ENCODE results near the gene MUCL3. TPM values are rescaled to one million over a fixed set of nuclear protein-coding genes. Genes with fewer than 3 reads are reported as not detected.

The MUCL3 gene
- total RNA-seq, 1 experiment from 2014 or later: not detected

DNA sequence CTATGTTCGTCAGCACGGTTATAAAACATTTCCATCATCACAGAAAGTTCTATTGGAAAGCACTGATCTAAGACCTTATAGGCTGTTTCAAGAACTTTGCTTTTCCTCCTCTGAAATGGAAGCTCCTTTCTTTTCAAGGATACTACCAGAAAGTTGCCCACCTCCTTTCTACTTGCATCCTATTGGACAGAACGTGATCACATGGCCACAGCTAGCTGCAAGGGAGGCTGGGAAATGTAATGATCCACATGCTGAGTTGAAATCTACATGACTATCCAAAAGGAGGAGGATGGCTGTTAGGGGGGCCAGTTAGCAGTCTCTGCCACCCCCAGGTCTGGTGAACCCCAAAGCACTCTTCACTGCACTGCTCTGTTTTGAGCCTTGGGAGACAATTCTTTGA is 12.1 kb upstream of the MUCL3 start:
- BruUV-seq (replicated peaks): no TSS peak
- H3K27ac ChIP-seq (ENCODE audit: low read depth, low read length, poor library complexity, severe bottlenecking): no peak overlapping the region
- no peaks in the 10 kb centered on the region for H3K27me3 ChIP-seq (replicated peaks; ENCODE audit: insufficient read depth, low read depth, low read length, poor library complexity)
- no peaks in the 10 kb centered on the region for H3K4me1 ChIP-seq (ENCODE audit: insufficient read depth, low read length, poor library complexity, severe bottlenecking)
- intact Hi-C loops (cut with micrococcal nuclease; ENCODE audit: unreplicated experiment): no loop called here
- POLR2A ChIA-PET (ENCODE audit: low non-redundant PET): no interaction called here
- H3K36me3 ChIP-seq (ENCODE audit: insufficient read depth, low read length, poor library complexity, severe bottlenecking): peaks cover 12% of the 10 kb centered on the region
- H3K4me3 ChIP-seq (ENCODE audit: low read depth, low read length, poor library complexity, severe bottlenecking): no peak overlapping the region
- CTCF ChIA-PET: no interaction called here
- H3K9me3 ChIP-seq (ENCODE audit: low read depth, low read length, poor library complexity, severe bottlenecking): no peaks in the 10 kb centered on the region
- TF ChIP-seq, protein P1, sequence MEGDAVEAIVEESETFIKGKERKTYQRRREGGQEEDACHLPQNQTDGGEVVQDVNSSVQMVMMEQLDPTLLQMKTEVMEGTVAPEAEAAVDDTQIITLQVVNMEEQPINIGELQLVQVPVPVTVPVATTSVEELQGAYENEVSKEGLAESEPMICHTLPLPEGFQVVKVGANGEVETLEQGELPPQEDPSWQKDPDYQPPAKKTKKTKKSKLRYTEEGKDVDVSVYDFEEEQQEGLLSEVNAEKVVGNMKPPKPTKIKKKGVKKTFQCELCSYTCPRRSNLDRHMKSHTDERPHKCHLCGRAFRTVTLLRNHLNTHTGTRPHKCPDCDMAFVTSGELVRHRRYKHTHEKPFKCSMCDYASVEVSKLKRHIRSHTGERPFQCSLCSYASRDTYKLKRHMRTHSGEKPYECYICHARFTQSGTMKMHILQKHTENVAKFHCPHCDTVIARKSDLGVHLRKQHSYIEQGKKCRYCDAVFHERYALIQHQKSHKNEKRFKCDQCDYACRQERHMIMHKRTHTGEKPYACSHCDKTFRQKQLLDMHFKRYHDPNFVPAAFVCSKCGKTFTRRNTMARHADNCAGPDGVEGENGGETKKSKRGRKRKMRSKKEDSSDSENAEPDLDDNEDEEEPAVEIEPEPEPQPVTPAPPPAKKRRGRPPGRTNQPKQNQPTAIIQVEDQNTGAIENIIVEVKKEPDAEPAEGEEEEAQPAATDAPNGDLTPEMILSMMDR (conservative IDR thresholded peaks at IDR 0.05; ENCODE audit: low read depth, low read length): no peak
- no peak for TF ChIP-seq EZH2 (IDR thresholded peaks at IDR 0.05; ENCODE audit: borderline replicate concordance, low read depth, low read length, poor library complexity, severe bottlenecking)
- no peak for DNase-seq (ENCODE audit: low spot score)

DNA sequence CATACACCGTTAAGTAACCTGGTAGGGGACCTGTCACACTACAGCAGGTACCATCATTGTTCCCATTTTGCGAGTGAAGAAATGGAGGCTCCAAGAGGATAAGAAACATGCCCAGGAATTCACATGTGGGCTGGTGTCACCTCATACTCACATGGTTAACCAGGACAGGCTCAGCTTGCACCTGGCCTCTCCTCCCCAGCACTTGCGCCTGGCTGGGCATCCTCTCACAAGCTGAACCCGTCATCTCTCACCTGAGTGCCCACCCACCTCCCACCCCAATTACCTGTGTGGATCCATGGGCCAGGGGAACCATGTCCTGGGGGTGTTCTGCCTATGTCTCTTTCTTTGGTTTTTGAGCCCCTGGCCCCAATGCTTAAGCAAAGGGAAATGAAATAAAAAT is 10.3 kb upstream of the MUCL3 start:
- TF ChIP-seq, protein P1 (conservative IDR thresholded peaks at IDR 0.05; ENCODE audit: low read depth, low read length): no peak
- TF ChIP-seq EZH2 (IDR thresholded peaks at IDR 0.05; ENCODE audit: borderline replicate concordance, low read depth, low read length, poor library complexity, severe bottlenecking): no peak
- H3K27me3 ChIP-seq (replicated peaks; ENCODE audit: insufficient read depth, low read depth, low read length, poor library complexity): no peaks in the 10 kb centered on the region
- intact Hi-C loops (cut with micrococcal nuclease; ENCODE audit: unreplicated experiment): no loop called here
- peaks cover 5% of the 10 kb centered on the region for H3K4me1 ChIP-seq (ENCODE audit: insufficient read depth, low read length, poor library complexity, severe bottlenecking)
- BruUV-seq (replicated peaks): no TSS peak
- H3K36me3 ChIP-seq (ENCODE audit: insufficient read depth, low read length, poor library complexity, severe bottlenecking): peaks cover 12% of the 10 kb centered on the region
- no peak for DNase-seq (ENCODE audit: low spot score)
- no peaks in the 10 kb centered on the region for H3K9me3 ChIP-seq (ENCODE audit: low read depth, low read length, poor library complexity, severe bottlenecking)
- H3K27ac ChIP-seq (ENCODE audit: low read depth, low read length, poor library complexity, severe bottlenecking): no peak overlapping the region
- CTCF ChIA-PET: no interaction called here
- POLR2A ChIA-PET (ENCODE audit: low non-redundant PET): no interaction called here
- H3K4me3 ChIP-seq (ENCODE audit: low read depth, low read length, poor library complexity, severe bottlenecking): no peak overlapping the region

DNA sequence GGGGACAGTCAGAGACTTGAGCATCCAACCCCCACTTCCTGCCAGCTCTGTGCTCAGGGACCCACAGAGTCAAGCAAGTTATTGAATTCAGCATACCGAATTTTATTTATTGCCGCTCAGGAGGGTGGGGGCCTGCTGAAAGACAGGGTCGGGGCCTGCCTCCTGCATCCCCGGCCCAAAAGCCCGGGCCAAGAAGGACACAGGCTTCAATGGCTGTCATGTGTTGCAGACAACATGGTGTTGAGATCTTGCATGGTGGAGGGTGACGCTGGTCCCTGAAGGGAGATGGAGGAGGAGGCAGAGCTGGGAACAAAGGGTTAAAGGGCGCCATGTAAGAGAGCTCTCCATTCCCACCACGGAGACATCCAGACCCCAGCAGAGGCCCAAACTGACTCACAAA is 9.5 kb upstream of the MUCL3 start:
- H3K27me3 ChIP-seq (replicated peaks; ENCODE audit: insufficient read depth, low read depth, low read length, poor library complexity): no peaks in the 10 kb centered on the region
- ChIA-PET CTCF (no interaction called here), POLR2A (ENCODE audit: low non-redundant PET) (no interaction called here)

More for the DNA sequence above, 9.5 kb upstream of the MUCL3 start:
- intact Hi-C loops (cut with micrococcal nuclease; ENCODE audit: unreplicated experiment): no loop called here
- peaks cover 5% of the 10 kb centered on the region for H3K4me1 ChIP-seq (ENCODE audit: insufficient read depth, low read length, poor library complexity, severe bottlenecking)
- no peak for DNase-seq (ENCODE audit: low spot score)
- no peak for TF ChIP-seq EZH2 (IDR thresholded peaks at IDR 0.05; ENCODE audit: borderline replicate concordance, low read depth, low read length, poor library complexity, severe bottlenecking)
- TF ChIP-seq, protein P1 (conservative IDR thresholded peaks at IDR 0.05; ENCODE audit: low read depth, low read length): no peak
- H3K4me3 ChIP-seq (ENCODE audit: low read depth, low read length, poor library complexity, severe bottlenecking): no peak overlapping the region
- H3K36me3 ChIP-seq (ENCODE audit: insufficient read depth, low read length, poor library complexity, severe bottlenecking): peaks cover 6% of the 10 kb centered on the region
- no peaks in the 10 kb centered on the region for H3K9me3 ChIP-seq (ENCODE audit: low read depth, low read length, poor library complexity, severe bottlenecking)
- no TSS peak for BruUV-seq (replicated peaks)
- H3K27ac ChIP-seq (ENCODE audit: low read depth, low read length, poor library complexity, severe bottlenecking): no peak overlapping the region
